Hepatocyte (in vitro differentiated cells): ENCODE measurements around the gene KCNS1.

Experiments
- EZH2 ChIP-seq: fragments of 200-600 bp; sonication (generic); IDR thresholded peaks from 2 replicates; pipeline ENCODE4 v1.6.1; 2016; ENCODE audit warnings: antibody characterized with exemption, mild to moderate bottlenecking, borderline replicate concordance
- TF ChIP-seq, protein P1 (sequence below): fragments of 200-600 bp; sonication (generic); IDR thresholded peaks from 2 replicates; pipeline ENCODE4 v1.5.1; 2016; ENCODE audit warnings: antibody characterized with exemption, mild to moderate bottlenecking; ENCODE audit not compliant: poor library complexity

DNA sequence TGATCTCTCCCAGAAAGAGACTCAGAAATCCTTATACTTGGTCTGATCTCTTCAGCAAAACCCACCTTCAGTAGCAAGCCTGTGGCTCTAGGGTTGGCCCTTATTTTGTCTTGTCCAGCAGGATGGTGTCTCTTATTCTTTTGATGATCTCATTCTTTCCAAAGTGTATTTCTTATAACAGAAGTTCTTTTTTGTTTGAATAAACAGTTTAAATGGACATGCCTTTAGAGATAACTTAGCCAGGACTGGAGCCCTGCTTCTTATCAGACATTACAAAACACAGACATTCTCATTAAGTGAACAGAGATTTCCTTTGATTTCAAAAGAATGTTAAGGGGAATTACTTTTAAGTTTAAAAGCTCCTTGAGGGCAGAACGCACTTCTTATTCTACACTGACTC is 31.7 kb downstream of the KCNS1 start:
- TF ChIP-seq, protein P1, sequence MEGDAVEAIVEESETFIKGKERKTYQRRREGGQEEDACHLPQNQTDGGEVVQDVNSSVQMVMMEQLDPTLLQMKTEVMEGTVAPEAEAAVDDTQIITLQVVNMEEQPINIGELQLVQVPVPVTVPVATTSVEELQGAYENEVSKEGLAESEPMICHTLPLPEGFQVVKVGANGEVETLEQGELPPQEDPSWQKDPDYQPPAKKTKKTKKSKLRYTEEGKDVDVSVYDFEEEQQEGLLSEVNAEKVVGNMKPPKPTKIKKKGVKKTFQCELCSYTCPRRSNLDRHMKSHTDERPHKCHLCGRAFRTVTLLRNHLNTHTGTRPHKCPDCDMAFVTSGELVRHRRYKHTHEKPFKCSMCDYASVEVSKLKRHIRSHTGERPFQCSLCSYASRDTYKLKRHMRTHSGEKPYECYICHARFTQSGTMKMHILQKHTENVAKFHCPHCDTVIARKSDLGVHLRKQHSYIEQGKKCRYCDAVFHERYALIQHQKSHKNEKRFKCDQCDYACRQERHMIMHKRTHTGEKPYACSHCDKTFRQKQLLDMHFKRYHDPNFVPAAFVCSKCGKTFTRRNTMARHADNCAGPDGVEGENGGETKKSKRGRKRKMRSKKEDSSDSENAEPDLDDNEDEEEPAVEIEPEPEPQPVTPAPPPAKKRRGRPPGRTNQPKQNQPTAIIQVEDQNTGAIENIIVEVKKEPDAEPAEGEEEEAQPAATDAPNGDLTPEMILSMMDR: no peak
- no peak for TF ChIP-seq EZH2
